Measurements from ENCODE around the gene COPS7A. TPM values are rescaled to one million over a fixed set of nuclear protein-coding genes. Genes with fewer than 3 reads are reported as not detected.
A peak's percentile ranks its signal among the peaks of the same experiment; 100 is the strongest.

Gene COPS7A
- total and polyA plus RNA-seq, 9 of the 15 experiments (the other 6 are each of a cell fraction or from before 2014, with no cell fraction given): 12.7 to 36.0 (median 24.3) TPM

- Histone ChIP-seq H3K27ac (ENCODE audit: extremely low read depth, low read depth, low read length) (no peak overlapping the region), H3K27me3 (ENCODE audit: control insufficient read depth in 2 of 2, insufficient read depth in 2 of 2, low read length in 2 of 2) (no peaks in the 10 kb centered on the region), H3K4me3 (no peak overlapping the region), H3K36me3 (ENCODE audit: control insufficient read depth, insufficient read depth, low read length) (peaks cover 17% of the 10 kb centered on the region; the same call in 1 of the 3 replicates), H3K9me1 (ENCODE audit: control insufficient read depth, insufficient read depth, low read length) (no peaks in the 10 kb centered on the region), H3K9ac (ENCODE audit: insufficient read depth in 1 of 2, low read depth in 2 of 2, low read length in 2 of 2) (peak overlapping the region in 1 of 2 experiments; percentile 35; a peak in 2 of 4 replicates), H2AFZ (ENCODE audit: low read depth, low read length) (no peak overlapping the region), H3K4me2 (ENCODE audit: insufficient read depth, low read length) (no peak overlapping the region), H3K9me3 (replicated peaks; ENCODE audit: control insufficient read depth, insufficient read depth, low read depth, low read length) (no peaks in the 10 kb centered on the region; the same call in 1 of the 2 replicates), H3K4me1 (replicated peaks in 1 of 2; ENCODE audit: control insufficient read depth in 2 of 2, insufficient read depth in 2 of 2, low read length in 2 of 2) (peaks cover 0 to 2% of the 10 kb centered on the region in 2 experiments; a peak in 2 of 5 replicates), H4K20me1 (replicated peaks; ENCODE audit: control insufficient read depth, insufficient read depth, low read length) (no peaks in the 10 kb centered on the region), H3K79me2 (ENCODE audit: control insufficient read depth, insufficient read depth, low read length) (no peaks in the 10 kb centered on the region)
- no peak for TF ChIP-seq SETDB1 (IDR thresholded peaks at IDR 0.05; ENCODE audit: low read length)
- no peak for TF ChIP-seq ZNF76 (CRISPR knock-in tag; IDR thresholded peaks at IDR 0.05; ENCODE audit: borderline replicate concordance)
- TF ChIP-seq PHTF2 (CRISPR knock-in tag; IDR thresholded peaks at IDR 0.05): no peak
- TF ChIP-seq CTCFL (IDR thresholded peaks at IDR 0.05; ENCODE audit: borderline replicate concordance, insufficient read depth, low read depth, low read length, poor library complexity, severe bottlenecking): no peak
- TF ChIP-seq POLR2H (tag; IDR thresholded peaks at IDR 0.05; ENCODE audit: low read depth): no peak
- no peak for TF ChIP-seq FOSL1 (tag; conservative IDR thresholded peaks at IDR 0.05)
- no peak for TF ChIP-seq TAF9B (IDR thresholded peaks at IDR 0.05; ENCODE audit: partially characterized antibody)
- no peak for TF ChIP-seq C11orf30 (IDR thresholded peaks at IDR 0.05; ENCODE audit: low read depth)
- TF ChIP-seq HMG20B (CRISPR knock-in tag; IDR thresholded peaks at IDR 0.05): no peak
- no peak for TF ChIP-seq BRF2 (IDR thresholded peaks at IDR 0.05; ENCODE audit: borderline replicate concordance, insufficient read depth, insufficient read length)
- TF ChIP-seq NCOA1 (IDR thresholded peaks at IDR 0.05; ENCODE audit: low read depth): no peak
- no peak for TF ChIP-seq ZNF12 (CRISPR knock-in tag; IDR thresholded peaks at IDR 0.05)
- WGBS (ENCODE audit: insufficient coverage, low coverage, missing lambda C conversion rate): 75% methylated on average over 10 of the region's 10 CpGs
- in situ Hi-C loops (cut with MboI) (no loop called here), intact Hi-C loops (cut with micrococcal nuclease) (loop anchor here (1.0 kb wide), 2 partner anchors 45 to 91 kb away; no protein-coding TSS in a partner anchor)
- POLR2A ChIA-PET: interaction anchor here (0.9 to 1.3 kb wide), 2 partner anchors 10 to 11 kb away, joined by 3 to 9 read pairs; partner anchors contain the start of gene COPS7A
- CTCF ChIA-PET (ENCODE audit: low intra/inter-chr PET ratio): interaction anchor here (1.4 to 1.5 kb wide), 2 partner anchors 44 to 91 kb away, joined by 6 read pairs; no protein-coding TSS in a partner anchor
- FAIRE-seq (no peak), ATAC-seq (no peak), DNase-seq (ENCODE audit: extremely low read depth in 1 of 4, low spot score in 3 of 4) (no peak)
- no TSS peak for BruUV-seq (replicated peaks)
These were observed 10.9 kb downstream of the COPS7A start for GRCh38 chr12:6734506-6735387.

Measured in K562 (cell line).